ENCODE results near the gene SMO. TPM values are rescaled to one million over a fixed set of nuclear protein-coding genes. Genes with fewer than 3 reads are reported as not detected.

The SMO gene
- under 1 TPM; 0.25 to 0.70 TPM for total RNA-seq

DNA sequence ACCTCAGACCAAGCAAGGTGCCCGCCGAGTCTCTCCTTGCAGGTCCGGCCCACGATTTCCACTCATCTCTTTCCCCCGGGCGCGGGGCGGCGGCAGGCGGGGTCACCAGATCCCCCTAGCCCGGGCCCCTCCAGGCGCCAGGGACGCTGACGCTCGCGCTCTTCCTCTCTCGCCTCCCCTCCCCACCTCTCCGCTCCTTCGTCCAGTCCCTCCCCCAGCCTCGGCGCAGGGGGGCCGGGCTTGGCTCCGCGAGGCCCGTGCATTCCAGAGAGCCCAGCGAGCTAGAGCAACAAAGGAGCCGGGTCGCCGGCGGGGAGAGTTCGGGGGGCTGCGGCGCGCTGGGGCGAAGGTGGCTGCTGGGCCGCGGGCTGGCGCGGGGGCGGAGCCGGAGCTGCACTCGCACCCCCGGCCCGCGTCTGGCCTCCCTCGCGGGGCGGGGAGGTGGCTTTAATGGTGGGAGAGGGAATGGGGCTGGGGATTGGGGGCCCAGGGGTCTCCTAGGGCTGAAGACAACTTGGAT lies at the start of gene SMO:
TSS of gene SMO (plus strand) at position 262 of the 520 bp plus-strand sequence. CDS start 519 bp downstream, outside the sequence.
- ChIA-PET POLR2A (no interaction called here), CTCF (interaction anchor here (1.0 to 1.1 kb wide), 2 partner anchors 25 to 84 kb away, joined by 3 to 4 read pairs; no protein-coding TSS in a partner anchor)

DNA sequence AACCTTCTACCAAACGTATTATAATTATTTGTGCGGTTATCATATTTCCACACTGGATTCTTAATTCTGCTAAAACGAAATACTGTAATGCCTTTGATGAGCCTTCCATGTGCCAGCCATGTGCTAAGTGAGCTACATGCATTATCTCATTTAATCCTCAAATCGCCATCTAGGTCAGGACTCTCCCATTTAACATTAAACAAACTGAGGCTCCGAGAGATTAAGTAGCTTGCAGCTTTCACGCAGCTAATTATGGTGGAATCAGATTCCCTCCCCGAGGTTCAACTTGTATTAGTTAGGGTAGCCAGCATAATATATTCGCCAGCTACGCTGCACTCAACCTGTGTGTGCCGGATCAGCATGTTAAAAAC lies 44.7 kb upstream of the SMO start:
- CTCF ChIA-PET, result interaction anchor here (1.3 kb wide), 1 partner anchor 20 kb away, joined by 9 read pairs; no protein-coding TSS in a partner anchor
- POLR2A ChIA-PET, result no interaction called here

DNA sequence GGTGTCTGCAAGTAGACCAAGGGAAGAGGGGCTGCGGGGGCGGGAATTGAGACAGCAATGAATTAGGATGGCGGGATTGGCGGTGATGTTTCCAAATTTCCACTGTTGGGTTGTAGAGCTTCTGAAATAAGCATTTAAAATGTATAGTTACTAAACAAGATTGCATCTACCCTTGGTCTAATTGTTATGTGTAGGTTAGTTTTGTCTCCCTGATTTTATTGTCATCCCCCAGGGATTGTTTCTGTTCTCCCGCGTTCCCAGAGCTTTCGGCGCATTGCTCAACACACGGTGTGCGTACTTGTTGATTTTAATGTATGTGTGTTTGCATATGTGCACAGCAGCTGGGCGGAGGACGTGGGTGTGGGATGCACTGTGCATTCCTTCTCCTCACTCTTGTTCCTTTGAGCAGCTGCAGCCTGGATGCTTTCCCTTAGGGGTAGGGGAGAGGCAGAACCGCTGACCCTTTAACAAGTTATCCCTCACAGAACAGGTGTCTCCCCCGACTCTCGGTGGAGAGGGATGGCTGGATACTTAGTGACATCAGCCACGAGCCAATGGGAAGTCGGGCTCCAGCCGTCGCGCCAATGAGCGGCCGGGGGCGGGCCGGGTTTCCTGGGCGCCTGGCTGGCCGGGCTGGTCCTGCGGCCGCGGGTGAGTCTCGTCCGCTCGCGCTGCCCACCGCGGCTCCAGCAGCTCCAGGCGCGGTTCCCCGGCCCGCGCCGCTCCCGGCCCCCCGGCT lies 44.2 kb upstream of the SMO start, which contains the start of gene TSPAN33:
TSS of gene TSPAN33 (plus strand) at position 613 of the 739 bp plus-strand sequence. CDS start 274 bp downstream, outside the sequence.
- ChIA-PET POLR2A (no interaction called here), CTCF (interaction anchor here (0.6 to 1.5 kb wide), 3 partner anchors 20 to 59 kb away, joined by 3 to 9 read pairs (median 5); no protein-coding TSS in a partner anchor)

DNA sequence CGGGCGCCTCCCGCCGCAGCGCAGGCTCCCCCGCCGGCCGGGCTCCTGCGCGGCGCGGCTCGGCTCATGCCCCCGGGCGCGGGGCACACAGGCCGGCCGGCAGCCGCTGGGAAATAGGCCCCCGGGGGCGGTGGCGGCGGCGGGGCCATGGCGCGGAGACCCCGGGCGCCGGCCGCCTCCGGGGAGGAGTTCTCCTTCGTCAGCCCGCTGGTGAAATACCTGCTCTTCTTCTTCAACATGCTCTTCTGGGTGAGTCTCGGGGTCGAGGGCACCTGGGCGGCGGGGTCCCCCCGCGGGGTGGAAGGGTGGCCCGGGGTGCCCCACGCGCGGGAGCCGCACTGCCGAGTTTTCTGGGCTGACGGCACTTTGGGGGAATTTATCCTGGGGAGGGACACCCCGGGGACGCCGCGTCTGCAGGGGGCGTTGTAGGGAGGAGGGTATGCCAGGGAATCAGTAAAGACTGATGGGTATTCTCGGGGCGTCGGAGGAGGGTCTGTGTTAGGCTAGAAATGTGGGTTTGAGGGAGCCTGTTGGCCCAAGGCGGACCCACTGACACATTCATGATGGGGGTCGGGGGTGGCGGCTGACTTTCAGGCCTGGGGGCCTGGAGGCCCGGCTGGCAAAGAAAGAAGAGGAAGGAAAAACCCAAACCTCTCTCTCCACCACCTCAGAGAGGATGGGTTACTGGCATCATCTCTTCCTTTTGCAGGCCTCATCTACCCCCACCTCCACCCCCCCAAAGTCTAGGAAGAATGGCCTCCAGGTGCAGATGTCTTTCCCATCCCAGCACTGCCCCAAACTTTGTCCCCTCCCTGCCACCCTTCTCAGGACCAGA lies 43.4 kb upstream of the SMO start:
- POLR2A ChIA-PET, result no interaction called here
- CTCF ChIA-PET, result interaction anchor here (0.6 to 1.5 kb wide), 4 partner anchors 18 to 60 kb away, joined by 3 to 9 read pairs (median 4); no protein-coding TSS in a partner anchor

DNA sequence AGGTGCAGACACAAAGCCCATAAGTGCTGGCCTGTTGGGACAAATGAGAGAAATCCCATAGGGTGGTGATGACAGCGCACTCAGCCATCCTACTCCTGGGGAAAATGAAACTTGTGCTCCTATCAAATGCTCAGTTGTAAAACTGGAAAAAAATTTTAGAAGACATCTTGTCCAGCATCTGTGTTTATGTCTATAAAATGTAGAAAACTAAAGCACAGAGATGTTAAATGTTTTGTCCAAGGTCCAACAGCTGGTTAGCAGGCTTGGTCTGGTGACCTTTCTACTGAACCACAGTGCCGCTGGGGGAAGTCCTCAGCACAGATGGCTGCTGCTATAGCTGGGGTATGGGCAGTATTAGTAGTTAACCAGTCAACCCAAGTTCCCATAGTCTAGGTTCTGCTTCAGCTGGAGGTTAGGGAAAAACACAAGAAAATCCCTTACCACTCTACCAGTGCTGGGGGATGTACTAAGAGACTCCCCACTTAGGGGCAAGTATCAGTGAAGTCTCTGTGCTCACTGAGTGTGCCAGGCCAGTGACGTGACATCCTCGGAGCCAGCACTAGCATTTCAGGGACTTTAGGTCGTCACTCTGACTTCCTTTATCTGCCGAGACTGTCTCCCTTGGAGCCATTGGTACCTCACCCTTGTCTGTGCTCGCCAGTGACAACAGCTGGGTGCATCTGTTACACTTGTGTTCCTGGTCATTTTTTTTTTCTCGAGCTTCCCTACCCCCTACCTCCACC lies 42.0 kb upstream of the SMO start:
- POLR2A ChIA-PET, result no interaction called here
- CTCF ChIA-PET, result interaction anchor here (1.8 kb wide), 1 partner anchor 17 kb away, joined by 10 read pairs; no protein-coding TSS in a partner anchor

DNA sequence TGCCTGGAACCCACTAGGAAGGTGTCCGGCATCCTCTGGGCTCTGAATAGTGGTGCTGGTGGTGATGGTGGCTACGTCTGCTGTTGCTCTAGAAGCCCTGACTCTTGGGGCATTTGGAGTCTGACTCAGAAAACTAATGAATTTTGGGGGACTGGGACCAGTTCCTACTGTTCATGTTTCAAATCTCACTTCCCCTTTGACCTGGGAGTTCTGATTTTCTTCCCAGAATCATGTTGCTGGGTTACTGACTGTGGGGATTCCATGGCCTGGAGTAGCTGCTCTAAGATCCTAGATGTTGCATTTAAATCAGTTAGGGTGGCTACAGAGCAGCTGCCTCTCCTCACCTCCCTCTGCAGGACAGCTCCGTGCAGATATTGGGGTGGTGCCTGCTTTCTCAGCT lies 40.7 kb upstream of the SMO start:
- POLR2A ChIA-PET, result no interaction called here
- CTCF ChIA-PET, result interaction anchor here (1.8 kb wide), 1 partner anchor 15 kb away, joined by 10 read pairs; no protein-coding TSS in a partner anchor

DNA sequence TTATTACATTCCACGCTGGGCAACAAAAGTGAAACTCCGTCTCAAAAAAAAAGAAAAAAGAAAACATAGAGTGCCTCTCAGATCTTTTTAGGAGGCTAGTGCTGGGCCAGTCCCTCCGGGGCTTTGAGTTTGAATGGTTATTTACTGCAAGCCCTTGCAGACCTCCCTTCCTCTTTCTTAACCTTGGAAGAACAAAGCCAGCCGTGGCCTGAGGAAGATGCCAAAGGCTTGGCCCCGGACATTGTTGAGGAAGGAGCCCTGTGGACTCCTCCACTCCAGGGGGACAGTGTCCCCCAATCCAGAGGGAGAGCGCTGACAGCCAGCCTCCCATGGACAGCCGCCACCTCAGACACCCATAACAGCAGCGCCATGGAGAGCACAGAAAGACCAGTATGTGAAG lies 38.9 kb upstream of the SMO start:
- ChIA-PET POLR2A (no interaction called here), CTCF (no interaction called here)

DNA sequence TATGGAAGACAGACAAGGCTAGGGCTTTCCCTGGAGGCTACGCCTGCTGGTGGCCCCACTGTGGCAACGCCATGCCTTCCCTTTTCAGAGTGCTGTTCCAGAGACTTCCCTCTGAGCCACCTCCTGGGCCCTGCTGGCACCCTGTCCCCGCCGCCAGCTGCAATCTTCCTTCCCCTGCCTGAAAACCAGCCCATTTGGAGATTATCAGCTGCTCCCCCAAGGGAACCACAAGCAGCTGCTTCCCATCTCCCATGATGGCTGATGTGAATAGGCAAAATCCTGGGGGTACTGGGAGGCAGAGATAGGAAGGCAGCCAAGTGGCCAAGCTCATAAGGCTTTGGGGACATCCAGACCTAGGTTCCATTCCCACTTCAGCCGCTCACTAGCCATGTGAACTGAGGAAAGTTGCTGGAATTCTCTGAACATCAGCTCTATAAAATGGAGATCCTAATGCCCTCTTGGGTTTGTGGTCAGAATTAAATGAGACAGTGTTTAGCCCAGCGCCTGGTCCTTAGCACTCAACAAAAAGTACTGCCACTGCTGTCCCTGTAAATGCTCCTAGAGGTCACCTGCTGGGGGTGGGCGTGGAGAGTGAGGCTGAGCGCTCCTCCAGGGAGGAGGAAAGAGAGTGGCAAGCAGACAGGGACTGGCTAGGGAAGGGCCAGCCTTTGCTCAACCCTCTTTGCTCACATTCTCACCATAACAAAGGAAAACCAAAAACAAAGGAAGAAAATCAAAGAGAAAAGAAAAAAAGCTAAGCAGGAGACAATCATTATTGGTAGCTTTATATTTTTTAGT lies 38.0 kb upstream of the SMO start:
- POLR2A ChIA-PET, result interaction anchor here (0.6 kb wide), 1 partner anchor 473 kb away, joined by 3 read pairs; no protein-coding TSS in a partner anchor
- CTCF ChIA-PET, result interaction anchor here (1.1 to 1.7 kb wide), 2 partner anchors 14 to 59 kb away, joined by 3 to 5 read pairs; no protein-coding TSS in a partner anchor

DNA sequence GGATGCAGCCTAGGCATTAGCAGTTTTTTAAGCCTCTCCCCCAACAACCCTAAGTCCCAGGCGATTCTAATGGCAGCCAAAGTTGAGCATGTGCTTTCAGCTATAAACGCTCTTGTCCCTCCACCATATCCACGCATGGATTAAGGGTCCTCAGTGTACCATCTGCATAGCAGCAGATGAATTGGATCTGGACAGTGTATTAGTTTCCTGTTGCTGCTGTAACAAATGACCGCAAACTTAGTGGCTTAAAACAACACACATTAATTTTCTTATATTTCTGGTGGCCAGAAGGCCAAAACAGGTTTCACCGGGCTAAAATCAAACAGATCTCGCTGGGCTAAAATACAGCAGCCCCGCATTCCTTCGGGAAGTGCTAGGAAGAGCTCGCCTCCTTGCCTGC lies 30.8 kb upstream of the SMO start:
- ChIA-PET POLR2A (no interaction called here), CTCF (no interaction called here)

DNA sequence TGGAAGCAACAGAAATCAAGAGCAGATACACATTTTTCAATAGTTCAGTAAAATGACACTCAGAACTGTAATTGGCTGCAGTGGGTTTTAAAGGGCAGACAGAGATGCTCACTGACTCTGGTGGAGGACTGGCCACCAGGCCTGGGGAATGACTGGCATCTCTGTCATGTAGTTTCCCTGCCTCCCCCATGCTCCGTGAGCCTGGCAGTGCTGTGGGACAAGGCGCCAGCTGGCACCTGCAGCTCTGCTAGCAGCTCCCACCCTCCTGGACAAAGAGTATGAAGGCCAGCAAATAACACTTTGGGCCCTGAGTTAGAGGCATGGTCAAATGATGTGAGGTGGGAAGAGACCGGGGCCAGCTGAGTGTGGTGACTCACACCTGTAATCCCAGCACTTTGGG lies 28.9 kb upstream of the SMO start:
- ChIA-PET POLR2A (no interaction called here), CTCF (interaction anchor here (0.7 to 1.5 kb wide), 2 partner anchors 112 to 181 kb away, joined by 3 to 4 read pairs; no protein-coding TSS in a partner anchor)

DNA sequence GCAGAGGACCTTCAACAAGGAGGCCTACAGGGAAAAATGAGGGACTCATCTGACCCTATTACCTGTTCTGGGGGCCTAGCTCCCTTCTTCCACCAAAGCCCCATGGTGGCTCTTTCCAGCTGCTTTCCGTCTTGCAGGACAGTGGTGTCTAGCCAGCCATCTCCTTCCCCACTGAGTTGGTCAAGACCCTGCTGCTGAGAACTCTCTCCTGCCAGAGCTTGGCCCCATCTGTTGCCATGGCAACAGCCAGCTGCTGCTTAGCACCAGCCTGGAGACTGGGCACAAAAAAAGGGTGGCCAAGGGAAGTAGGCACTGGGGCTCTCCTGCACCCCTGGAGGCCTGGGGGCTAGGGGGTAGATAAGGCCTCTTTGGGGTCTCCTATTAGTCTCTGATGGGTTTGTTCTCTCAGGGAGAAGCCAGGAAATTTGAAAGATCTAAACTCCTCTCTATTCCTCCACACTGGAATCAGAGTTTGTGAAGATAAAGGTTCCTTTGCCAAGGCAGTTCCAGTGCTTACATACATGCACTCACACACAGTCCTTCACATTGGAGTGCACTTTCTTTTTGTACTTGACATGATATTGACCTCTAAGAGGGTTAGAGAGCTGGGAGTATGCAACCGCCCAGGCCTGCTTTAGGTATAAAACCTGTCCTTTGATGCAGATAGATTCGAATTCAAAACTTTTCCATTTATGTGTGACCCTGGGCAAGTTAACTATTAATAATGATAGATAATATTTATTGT lies 28.1 kb upstream of the SMO start:
- ChIA-PET POLR2A (no interaction called here), CTCF (interaction anchor here (0.7 to 1.5 kb wide), 3 partner anchors 9 to 180 kb away, joined by 3 to 4 read pairs (median 3); no protein-coding TSS in a partner anchor)

DNA sequence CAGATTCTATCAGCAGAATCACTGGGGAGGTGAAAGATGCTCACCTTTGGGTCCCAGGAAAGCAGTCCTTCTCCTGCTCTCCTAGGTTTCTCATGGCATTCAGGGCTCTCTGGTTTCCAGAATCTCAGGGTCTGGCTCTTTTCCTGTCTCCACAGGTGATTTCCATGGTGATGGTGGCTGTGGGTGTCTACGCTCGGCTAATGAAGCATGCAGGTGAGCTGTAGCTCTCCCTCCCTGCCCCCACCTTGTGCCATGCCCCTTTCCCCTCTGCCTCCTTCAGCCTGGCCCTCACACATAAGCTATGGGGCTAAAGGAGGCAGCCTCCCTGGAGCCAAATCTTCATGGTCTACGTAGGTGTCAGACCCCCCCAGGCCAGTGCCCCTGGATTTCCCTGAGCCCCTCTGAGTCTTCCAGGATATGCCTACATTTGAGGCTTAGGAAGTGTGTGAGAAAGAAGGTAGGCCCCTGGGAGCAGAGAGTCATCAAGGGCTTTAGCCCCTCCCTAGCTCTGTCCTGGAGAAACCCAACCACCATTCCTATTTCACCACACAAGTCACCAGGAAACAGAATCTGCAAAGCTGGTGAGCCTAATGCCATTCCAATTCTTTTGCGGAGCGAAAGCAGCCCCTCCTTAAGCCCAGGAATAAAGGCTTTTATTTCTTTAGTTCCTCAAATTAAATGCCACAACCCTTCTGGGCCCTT lies 26.8 kb upstream of the SMO start:
- ChIA-PET CTCF (interaction anchor here (1.2 to 3.1 kb wide), 2 partner anchors 8 to 14 kb away, joined by 3 to 10 read pairs; no protein-coding TSS in a partner anchor), POLR2A (no interaction called here)

DNA sequence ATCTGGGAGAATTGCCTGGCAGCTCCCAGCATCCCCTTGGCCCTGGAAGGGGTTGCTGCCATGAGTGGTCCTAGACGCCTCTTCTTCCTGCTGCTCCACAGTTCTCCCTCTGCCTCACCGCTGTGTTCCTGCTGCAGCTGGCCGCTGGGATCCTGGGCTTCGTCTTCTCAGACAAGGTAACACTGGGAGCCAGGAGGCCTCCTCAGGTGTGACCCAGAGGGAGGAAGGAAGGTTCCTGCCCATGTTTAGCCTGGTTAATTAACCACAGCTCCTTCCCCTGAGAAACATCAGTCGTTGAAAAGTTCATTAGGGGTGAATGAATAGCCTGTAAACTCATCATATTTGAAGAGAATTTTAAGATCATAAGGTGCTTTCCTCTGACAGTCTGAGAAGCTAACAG lies 25.7 kb upstream of the SMO start:
- POLR2A ChIA-PET, result no interaction called here
- CTCF ChIA-PET, result interaction anchor here (1.8 to 3.1 kb wide), 2 partner anchors 15 to 47 kb away, joined by 10 read pairs; no protein-coding TSS in a partner anchor

DNA sequence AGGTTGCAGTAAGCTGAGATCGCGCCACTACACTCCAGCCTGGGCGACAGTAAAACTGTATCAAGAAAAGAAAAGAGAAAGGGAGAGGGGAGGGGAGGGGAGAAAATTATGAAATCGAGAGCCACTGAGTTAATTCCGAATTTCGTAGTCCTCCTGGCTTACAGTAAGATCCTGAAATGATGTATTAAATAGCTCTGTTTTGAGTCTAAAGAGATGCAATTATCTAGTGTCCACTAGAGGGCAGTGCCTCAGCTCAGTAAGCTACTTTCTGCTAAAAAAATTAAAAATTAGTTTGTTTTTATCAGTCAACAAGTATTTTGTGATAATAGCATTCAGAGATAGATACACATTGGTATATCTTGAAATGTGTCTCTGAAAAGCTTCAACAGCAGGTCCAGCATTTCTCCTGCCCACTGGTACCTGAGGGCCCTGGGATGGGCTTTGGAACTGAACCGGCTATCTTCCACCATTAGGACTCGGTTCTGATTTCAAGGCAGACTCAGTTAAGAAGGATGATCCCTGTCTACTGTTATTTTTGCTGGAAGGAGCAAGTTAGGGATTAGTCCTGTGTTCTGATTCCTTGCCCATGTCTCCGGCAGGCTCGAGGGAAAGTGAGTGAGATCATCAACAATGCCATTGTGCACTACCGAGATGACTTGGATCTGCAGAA lies 24.4 kb upstream of the SMO start:
- POLR2A ChIA-PET, result no interaction called here

DNA sequence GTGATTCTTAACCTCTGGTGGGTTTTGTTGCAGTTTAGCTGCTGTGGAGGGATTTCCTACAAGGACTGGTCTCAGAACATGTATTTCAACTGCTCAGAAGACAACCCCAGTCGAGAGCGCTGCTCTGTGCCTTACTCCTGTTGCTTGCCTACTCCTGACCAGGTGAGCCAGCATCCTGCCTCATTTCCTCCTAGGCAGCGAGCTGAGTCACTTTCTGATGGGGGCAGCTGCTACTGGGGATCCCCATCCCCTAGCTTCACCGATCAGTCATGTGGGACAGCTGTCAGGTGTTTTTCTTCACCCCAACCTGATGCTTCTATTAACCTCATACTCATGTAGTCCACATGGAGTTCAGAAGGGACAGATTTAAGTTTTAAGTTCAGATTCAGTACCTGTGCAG lies 21.7 kb upstream of the SMO start:
- CTCF ChIA-PET, result interaction anchor here (1.0 to 1.9 kb wide), 3 partner anchors 43 to 52 kb away, joined by 3 to 7 read pairs (median 4); no protein-coding TSS in a partner anchor
- POLR2A ChIA-PET, result no interaction called here

More for the DNA sequence above, 24.4 kb upstream of the SMO start:
- CTCF ChIA-PET, result interaction anchor here (0.6 to 3.1 kb wide), 21 partner anchors 12 to 464 kb away, joined by 3 to 10 read pairs (median 3); partner anchors contain the start of genes SMO and TSPAN33

DNA sequence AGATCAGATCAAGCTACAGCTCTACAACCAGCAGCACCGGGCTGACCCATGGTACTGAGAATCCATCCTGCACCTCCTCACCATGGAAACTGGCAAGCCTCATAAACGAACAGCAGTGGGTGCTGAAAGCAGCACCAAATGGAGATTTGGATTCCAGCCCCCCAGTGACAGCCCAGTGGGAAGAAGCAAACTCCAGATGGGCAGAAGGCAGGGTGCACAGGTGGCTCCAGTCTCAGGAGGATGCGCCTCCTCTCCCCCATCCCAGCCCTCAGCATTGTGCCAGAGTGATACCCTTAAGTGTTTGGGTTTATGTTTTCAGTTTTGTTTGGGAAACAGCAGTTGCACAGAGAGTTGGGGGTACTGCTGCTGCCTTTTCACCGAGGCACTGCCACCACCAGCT lies 20.6 kb upstream of the SMO start:
- CTCF ChIA-PET, result interaction anchor here (0.6 to 0.8 kb wide), 2 partner anchors 51 to 705 kb away, joined by 3 to 4 read pairs; no protein-coding TSS in a partner anchor
- POLR2A ChIA-PET, result no interaction called here
